ENCODE measurements around the gene ADGRD2.

The ADGRD2 gene

GRCh38 chr9:124503713-124504529, 53.7 kb downstream of the ADGRD2 start:
- no peak for DNase-seq (ENCODE audit: low read depth, low spot score)
- no peak overlapping the region for H3K4me3 ChIP-seq (ENCODE audit: low read length)

- no peak overlapping the region for H3K4me3 ChIP-seq (ENCODE audit: low read length)
- DNase-seq (ENCODE audit: low read depth, low spot score): no peak
Measured at GRCh38 chr9:124504530-124505005, 54.3 kb downstream of the ADGRD2 start.

- no peak overlapping the region for H3K4me3 ChIP-seq (ENCODE audit: low read length)
- DNase-seq (ENCODE audit: low read depth, low spot score): no peak
Measured at GRCh38 chr9:124505006-124505900, 55.0 kb downstream of the ADGRD2 start.

- H3K4me3 ChIP-seq (ENCODE audit: low read length): no peak overlapping the region
- DNase-seq (ENCODE audit: low read depth, low spot score): no peak
Measured at GRCh38 chr9:124505901-124506346, 55.7 kb downstream of the ADGRD2 start.

GRCh38 chr9:124506433-124506832, 56.2 kb downstream of the ADGRD2 start:
- no peak for DNase-seq (ENCODE audit: low read depth, low spot score)
- H3K4me3 ChIP-seq (ENCODE audit: low read length): no peak overlapping the region

- no peak within 1 kb of the TSS for H3K4me3 ChIP-seq (ENCODE audit: low read length)
- DNase-seq (ENCODE audit: low read depth, low spot score): no peak
Measured at GRCh38 chr9:124506931-124507879, 57.0 kb downstream of the ADGRD2 start, which contains the start of gene NR5A1. Gene NR5A1, minus strand, starts transcription at chr9:124507399. Its CDS starts 4,004 bp downstream, at chr9:124503395.

- DNase-seq (ENCODE audit: low read depth, low spot score): no peak
- H3K4me3 ChIP-seq (ENCODE audit: low read length): no peak overlapping the region
Measured at GRCh38 chr9:124507880-124508423, 57.7 kb downstream of the ADGRD2 start.

GRCh38 chr9:124510650-124511425, 60.6 kb downstream of the ADGRD2 start:
- H3K4me3 ChIP-seq (ENCODE audit: low read length): no peak overlapping the region
- DNase-seq (ENCODE audit: low read depth, low spot score): no peak

GRCh38 chr9:124511426-124511840, 61.2 kb downstream of the ADGRD2 start:
- no peak overlapping the region for H3K4me3 ChIP-seq (ENCODE audit: low read length)
- DNase-seq (ENCODE audit: low read depth, low spot score): no peak

GRCh38 chr9:124511891-124512805, 61.9 kb downstream of the ADGRD2 start:
- H3K4me3 ChIP-seq (ENCODE audit: low read length): no peak overlapping the region
- DNase-seq (ENCODE audit: low read depth, low spot score): no peak

GRCh38 chr9:124512806-124513204, 62.6 kb downstream of the ADGRD2 start:
- DNase-seq (ENCODE audit: low read depth, low spot score): no peak
- no peak overlapping the region for H3K4me3 ChIP-seq (ENCODE audit: low read length)

- no peak for DNase-seq (ENCODE audit: low read depth, low spot score)
Measured at GRCh38 chr9:124513376-124513994, 63.2 kb downstream of the ADGRD2 start.

GRCh38 chr9:124514125-124514524, 63.9 kb downstream of the ADGRD2 start:
- no peak overlapping the region for H3K4me3 ChIP-seq (ENCODE audit: low read length)
- no peak for DNase-seq (ENCODE audit: low read depth, low spot score)

More at GRCh38 chr9:124513376-124513994, 63.2 kb downstream of the ADGRD2 start:
- no peak overlapping the region for H3K4me3 ChIP-seq (ENCODE audit: low read length)

- H3K4me3 ChIP-seq (ENCODE audit: low read length): no peak overlapping the region
- DNase-seq (ENCODE audit: low read depth, low spot score): no peak
Measured at GRCh38 chr9:124514874-124515273, 64.6 kb downstream of the ADGRD2 start.

GRCh38 chr9:124517600-124517999, 67.3 kb downstream of the ADGRD2 start:
- DNase-seq (ENCODE audit: low read depth, low spot score): no peak
- H3K4me3 ChIP-seq (ENCODE audit: low read length): no peak overlapping the region

GRCh38 chr9:124518116-124518515, 67.9 kb downstream of the ADGRD2 start:
- DNase-seq (ENCODE audit: low read depth, low spot score): no peak
- H3K4me3 ChIP-seq (ENCODE audit: low read length): no peak overlapping the region
